KOPT-K1 (cell line): ENCODE results near the gene UNC93A.
"Not testable (repeated sequence)": the region's sequence is repeated elsewhere in the genome, so short reads cannot be mapped to it uniquely, and the experiment has no call there.

Experiments
- H3K27ac ChIP-seq: fragments of 200-600 bp; sonication (generic); 2 replicates; pipeline ENCODE4 v1.5.1; 2016; ENCODE audit warnings: antibody characterized with exemption, mild to moderate bottlenecking, low read depth, low read length; ENCODE audit not compliant: poor library complexity, severe bottlenecking
- H3K36me3 ChIP-seq: fragments of 200-600 bp; sonication (generic); 2 replicates; pipeline ENCODE4 v1.5.1; 2017; ENCODE audit warnings: antibody characterized with exemption, mild to moderate bottlenecking, low read length, moderate library complexity; ENCODE audit not compliant: insufficient read depth
- H3K9me3 ChIP-seq: fragments of 200-600 bp; sonication (generic); 2 replicates; pipeline ENCODE4 v1.5.1; 2017; ENCODE audit warnings: antibody characterized with exemption, low read length, mild to moderate bottlenecking; ENCODE audit not compliant: insufficient read depth, poor library complexity, severe bottlenecking

UNC93A gene

GRCh38 chr6:167290786-167291622 lies at the start of gene UNC93A:
Gene UNC93A, plus strand, starts transcription at chr6:167291315. Its CDS starts 175 bp downstream, at chr6:167291490.
- Histone ChIP-seq H3K36me3 (no peaks in the 10 kb centered on the region), H3K9me3 (no peaks in the 10 kb centered on the region), H3K27ac (no peak within 1 kb of the TSS)

DNA sequence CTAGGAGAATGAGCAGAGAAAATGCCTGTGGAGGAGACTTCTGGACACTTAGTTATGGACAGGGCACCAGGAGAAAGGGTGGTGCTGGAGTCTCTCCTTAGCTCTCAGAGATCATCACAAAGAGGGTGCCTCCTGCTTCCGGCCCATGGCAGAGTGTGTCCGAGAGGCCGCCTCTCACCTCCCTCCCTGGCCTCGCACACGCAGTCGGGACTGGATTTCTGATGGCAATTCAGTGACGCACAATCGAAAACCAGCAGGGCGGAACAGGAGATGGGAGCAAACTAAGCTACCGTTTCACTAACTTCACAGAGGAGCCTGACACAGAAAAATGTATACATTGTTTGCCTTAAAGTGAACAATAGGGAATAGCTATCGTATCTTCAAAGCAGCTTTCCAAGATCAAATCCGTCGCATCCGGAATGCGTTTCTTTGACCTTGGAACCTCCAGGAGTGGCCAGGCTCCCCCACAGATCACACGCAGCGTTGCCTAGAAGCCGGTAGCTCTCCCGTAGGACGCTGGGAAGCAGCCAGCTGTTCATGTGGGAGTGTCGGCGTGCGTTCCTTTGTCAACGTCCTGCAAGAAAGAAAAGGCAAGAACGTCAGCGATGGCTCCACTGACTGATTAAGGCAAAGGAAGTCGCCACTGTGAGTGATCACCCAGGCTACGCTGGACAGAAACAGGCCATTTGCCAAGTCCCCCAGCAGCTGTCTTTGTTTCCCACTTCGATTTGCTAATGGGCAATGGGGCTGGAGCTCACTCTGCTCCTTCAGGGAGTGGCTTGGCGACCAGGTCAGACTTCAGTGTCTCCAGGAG lies 49.6 kb upstream of the UNC93A start:
- H3K9me3 ChIP-seq, H3K36me3 ChIP-seq, H3K27ac ChIP-seq: not testable (repeated sequence)

DNA sequence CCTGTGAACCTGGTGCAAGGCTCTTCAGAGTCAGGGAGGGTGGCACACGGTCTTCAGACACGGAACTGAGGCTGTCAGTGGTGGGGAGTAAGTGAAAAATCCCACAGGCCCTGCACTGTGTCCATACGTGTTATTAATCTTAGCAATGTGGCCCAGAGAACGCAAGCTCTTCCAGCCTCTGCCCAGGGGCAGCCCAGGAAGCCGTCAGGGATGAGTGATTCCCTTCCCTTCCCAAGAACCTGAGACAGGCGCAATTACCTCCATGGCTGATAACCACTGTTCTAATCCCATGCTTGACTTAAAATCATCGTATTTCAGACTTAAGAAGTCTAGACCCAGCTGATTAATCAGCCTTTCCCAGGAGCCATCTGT lies 49.0 kb upstream of the UNC93A start:
- H3K36me3 ChIP-seq, H3K27ac ChIP-seq, H3K9me3 ChIP-seq: not testable (repeated sequence)

GRCh38 chr6:167242511-167243051 lies 48.5 kb upstream of the UNC93A start:
- H3K36me3 ChIP-seq, H3K27ac ChIP-seq: not testable (repeated sequence)

DNA sequence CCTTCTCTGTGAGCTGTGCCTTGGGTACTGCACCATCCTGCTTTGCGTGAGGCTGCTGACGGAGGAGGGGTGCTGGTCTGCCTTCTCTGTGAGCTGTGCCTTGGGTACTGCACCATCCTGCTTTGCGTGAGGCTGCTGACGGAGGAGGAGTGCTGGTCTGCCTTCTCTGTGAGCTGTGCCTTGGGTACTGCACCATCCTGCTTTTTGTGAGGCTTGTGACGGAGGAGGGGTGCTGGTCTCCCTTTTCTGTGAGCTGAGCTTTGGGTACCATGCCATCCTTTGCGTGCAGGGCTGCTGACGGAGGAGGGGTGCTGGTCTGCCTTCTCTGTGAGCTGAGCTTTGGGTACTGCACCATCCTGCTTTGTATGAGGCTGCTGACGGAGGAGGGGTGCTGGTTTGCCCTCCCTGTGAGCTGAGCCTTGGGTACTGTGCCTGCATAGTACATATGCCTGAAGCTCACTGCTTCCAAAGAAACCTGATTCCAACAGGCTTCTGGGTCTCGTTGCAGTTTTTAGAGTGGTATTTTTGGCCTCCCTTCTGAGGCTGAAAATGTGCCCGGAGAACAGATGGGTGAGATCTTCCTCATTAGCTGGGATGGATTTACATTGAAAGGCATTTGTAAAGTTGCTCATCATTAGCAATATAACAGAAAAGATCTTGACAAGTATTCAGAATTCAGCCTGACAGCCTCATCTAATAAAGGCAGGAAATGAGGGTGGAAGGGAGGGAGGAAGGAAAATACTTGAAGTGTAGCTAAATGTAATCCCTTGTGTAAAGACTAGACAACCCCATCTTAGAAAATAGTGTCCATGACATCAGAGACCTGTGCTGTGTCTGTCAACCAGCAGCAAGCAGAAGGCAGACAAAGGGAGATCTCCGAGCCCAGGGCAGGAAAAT lies 46.8 kb upstream of the UNC93A start:
- H3K36me3 ChIP-seq, result no peaks in the 10 kb centered on the region
- no peak overlapping the region for H3K27ac ChIP-seq
- no peaks in the 10 kb centered on the region for H3K9me3 ChIP-seq

More at GRCh38 chr6:167242511-167243051, 48.5 kb upstream of the UNC93A start:
- not testable (repeated sequence) for H3K9me3 ChIP-seq

DNA sequence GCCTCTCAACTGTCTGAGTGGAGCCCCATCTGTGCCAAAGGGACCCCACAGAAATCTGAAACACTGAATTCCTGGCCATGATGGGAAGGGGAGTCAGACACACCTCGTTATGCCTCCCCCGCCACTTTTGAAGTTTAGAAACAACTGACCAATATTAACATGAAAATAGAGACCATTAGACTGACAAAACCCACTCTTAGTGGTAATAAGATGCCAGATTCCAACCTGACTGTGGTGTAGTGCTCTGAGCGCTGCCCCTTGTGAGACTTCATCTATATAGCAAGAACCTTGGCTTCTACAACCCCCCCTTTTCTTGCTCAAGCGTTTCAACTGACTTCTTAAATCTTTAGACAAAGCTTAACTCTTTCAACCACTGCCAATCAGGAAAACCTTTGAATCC lies 46.1 kb upstream of the UNC93A start:
- H3K27ac ChIP-seq, result no peak overlapping the region
- H3K9me3 ChIP-seq, result no peaks in the 10 kb centered on the region
- no peaks in the 10 kb centered on the region for H3K36me3 ChIP-seq

DNA sequence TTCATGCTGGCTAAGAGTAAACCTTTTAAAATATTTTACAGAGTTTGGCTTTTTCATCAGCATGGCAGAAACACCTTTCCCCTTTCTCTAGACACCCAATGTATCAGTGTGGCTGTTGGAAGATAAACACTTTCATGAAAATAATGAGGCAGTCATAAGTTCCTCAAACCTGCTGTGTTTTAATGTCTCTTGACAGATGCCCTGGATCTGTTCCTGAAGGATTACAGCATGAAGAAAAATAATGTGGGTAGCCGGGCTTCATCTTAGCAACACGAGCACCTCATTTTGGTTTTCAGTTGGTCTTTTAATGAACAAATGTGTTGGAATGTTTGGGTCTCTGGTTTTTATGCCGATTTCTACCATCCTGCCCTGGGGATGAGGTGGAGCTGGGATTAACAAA lies 45.5 kb upstream of the UNC93A start:
- Histone ChIP-seq H3K27ac (no peak overlapping the region), H3K9me3 (no peaks in the 10 kb centered on the region), H3K36me3 (no peaks in the 10 kb centered on the region)

DNA sequence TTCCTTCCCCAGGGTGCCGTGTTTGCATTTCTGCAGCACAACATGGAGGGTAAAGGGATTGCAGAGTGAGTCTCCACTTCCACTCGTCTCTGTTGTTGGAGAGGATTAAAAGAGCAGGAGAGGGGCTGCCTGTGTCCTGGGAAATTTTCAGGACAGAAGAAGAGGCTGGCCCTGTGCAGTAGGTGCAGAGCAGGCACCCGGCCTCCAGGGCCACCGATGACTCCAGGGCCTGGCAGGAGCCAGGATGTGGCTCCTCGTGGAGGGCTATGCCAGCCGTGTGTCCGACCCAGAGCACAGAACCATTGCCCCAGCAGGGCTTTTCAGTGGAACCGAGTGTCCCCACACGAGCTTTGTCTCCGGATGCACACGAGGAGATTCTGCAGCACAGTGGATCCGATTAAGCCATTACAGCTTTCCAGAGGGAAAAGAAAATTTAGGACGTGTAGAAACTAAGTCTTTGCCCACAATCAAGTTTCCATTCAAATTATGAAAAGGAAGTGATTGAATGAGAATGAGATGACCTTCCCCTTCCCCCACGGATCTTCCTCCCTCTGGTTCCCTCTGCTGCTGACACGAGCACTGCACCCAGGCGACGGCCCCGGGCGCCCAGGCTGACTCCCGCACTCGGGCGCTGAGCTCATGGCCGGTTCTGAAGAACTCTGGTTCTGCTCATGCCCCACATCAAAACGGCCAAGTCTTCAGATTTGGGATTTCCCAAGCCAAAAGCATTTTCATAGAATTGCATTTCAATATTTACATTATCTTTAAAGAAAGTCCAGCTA lies 43.1 kb upstream of the UNC93A start:
- Histone ChIP-seq H3K9me3 (no peaks in the 10 kb centered on the region), H3K27ac (no peak overlapping the region), H3K36me3 (no peaks in the 10 kb centered on the region)

- H3K27ac ChIP-seq, H3K9me3 ChIP-seq: not testable (repeated sequence)
Observed at GRCh38 chr6:167248878-167249455, 42.1 kb upstream of the UNC93A start.

GRCh38 chr6:167252271-167252670 lies 38.8 kb upstream of the UNC93A start:
- H3K27ac ChIP-seq, result no peak overlapping the region
- H3K9me3 ChIP-seq, result no peaks in the 10 kb centered on the region
- H3K36me3 ChIP-seq, result no peaks in the 10 kb centered on the region

More at GRCh38 chr6:167248878-167249455, 42.1 kb upstream of the UNC93A start:
- H3K36me3 ChIP-seq, result not testable (repeated sequence)

- H3K9me3 ChIP-seq, result no peaks in the 10 kb centered on the region
- H3K27ac ChIP-seq, result no peak overlapping the region
- no peaks in the 10 kb centered on the region for H3K36me3 ChIP-seq
Observed at GRCh38 chr6:167255918-167256553, 35.1 kb upstream of the UNC93A start.

GRCh38 chr6:167258646-167259045 lies 32.5 kb upstream of the UNC93A start:
- no peak overlapping the region for H3K27ac ChIP-seq
- H3K9me3 ChIP-seq, result no peaks in the 10 kb centered on the region
- no peaks in the 10 kb centered on the region for H3K36me3 ChIP-seq

DNA sequence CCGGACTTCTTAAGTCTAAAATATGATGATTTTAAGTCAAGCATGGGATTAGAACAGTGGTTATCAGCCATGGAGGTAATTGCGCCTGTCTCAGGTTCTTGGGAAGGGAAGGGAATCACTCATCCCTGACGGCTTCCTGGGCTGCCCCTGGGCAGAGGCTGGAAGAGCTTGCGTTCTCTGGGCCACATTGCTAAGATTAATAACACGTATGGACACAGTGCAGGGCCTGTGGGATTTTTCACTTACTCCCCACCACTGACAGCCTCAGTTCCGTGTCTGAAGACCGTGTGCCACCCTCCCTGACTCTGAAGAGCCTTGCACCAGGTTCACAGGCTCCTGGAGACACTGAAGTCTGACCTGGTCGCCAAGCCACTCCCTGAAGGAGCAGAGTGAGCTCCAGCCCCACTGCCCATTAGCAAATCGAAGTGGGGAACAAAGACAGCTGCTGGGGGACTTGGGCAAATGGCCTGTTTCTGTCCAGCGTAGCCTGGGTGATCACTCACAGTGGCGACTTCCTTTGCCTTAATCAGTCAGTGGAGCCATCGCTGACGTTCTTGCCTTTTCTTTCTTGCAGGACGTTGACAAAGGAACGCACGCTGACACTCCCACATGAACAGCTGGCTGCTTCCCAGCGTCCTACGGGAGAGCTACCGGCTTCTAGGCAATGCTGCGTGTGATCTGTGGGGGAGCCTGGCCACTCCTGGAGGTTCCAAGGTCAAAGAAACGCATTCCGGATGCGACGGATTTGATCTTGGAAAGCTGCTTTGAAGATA lies 24.9 kb upstream of the UNC93A start:
- not testable (repeated sequence) for H3K9me3 ChIP-seq

More for the DNA sequence above, 24.9 kb upstream of the UNC93A start:
- not testable (repeated sequence) for H3K27ac ChIP-seq, H3K36me3 ChIP-seq
